IPS-18c (cell line): ENCODE measurements around the gene SPTBN1.
"Not testable (repeated sequence)": the region's sequence is repeated elsewhere in the genome, so short reads cannot be mapped to it uniquely, and the experiment has no call there.

Experiments used
- H3K4me3 ChIP-seq: 2 replicates; pipeline ENCODE4 v1.7.0; 2013; ENCODE audit warnings: low read depth, mild to moderate bottlenecking, low read length, moderate library complexity; ENCODE audit not compliant: insufficient read depth
- H3K9me3 ChIP-seq: one replicate; pipeline ENCODE4 v1.6.1; 2013; ENCODE audit warnings: mild to moderate bottlenecking, low read length, moderate library complexity; ENCODE audit not compliant: control insufficient read depth, insufficient read depth

Gene SPTBN1

GRCh38 chr2:54481686-54482085 is 25.6 kb downstream of the SPTBN1 start:
- H3K9me3 ChIP-seq = no peaks in the 10 kb centered on the region

DNA sequence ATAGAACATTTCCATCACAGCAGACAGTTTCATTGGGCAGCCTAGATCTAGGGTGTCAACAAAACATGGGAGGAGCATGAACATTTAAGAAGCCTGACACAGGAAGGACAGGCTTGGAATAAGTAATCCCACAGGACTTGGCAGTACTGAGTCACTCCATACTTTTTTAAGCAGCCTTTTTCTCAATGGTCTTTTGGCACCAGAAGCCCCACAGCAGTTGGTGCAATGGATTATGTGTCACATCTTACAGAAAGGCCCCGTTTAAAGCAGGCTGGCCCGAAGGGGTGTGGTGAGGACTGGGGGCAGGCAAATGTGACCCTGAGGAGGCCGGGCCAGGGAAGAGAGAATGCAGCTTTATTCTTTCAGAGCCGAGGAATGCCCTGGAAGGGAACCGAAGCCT is 26.6 kb downstream of the SPTBN1 start:
- Histone ChIP-seq H3K4me3 (no peak overlapping the region), H3K9me3 (no peaks in the 10 kb centered on the region)

More at GRCh38 chr2:54481686-54482085, 25.6 kb downstream of the SPTBN1 start:
- no peak overlapping the region for H3K4me3 ChIP-seq

DNA sequence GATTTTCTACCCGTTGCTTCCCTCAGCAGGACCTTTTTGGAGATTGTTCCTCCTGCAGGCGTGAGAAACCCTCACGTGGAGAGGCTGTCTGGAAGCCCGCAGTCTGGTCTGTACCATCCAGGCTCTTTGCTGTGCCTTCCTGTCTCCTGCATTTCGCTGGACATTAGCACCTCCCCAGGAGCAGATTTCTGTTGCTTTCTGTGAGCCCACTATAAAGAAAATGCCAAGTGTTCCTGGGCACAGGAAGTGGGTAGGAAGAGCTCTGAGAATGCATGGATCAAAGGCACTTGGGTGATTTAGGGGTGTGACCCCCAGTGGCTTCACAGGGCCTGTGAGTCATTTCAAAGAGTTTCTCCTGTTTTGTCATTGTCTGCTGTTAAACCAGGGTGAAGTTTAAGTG is 27.3 kb downstream of the SPTBN1 start:
- no peak overlapping the region for H3K4me3 ChIP-seq

DNA sequence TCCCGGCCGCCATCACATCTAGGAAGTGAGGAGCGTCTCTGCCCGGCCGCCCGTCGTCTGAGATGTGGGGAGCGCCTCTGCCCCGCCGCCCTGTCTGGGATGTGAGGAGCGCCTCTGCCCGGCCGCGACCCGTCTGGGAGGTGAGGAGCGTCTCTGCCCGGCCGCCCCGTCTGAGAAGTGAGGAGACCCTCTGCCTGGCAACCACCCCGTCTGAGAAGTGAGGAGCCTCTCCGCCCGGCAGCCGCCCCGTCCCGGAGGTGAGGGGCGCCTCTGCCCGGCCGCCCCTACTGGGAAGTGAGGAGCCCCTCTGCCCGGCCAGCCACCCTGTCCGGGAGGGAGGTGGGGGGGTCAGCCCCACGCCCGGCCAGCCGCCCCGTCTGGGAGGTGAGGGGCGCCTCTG is 29.6 kb downstream of the SPTBN1 start:
- H3K9me3 ChIP-seq, H3K4me3 ChIP-seq: not testable (repeated sequence)

More for the DNA sequence above, 27.3 kb downstream of the SPTBN1 start:
- no peaks in the 10 kb centered on the region for H3K9me3 ChIP-seq

DNA sequence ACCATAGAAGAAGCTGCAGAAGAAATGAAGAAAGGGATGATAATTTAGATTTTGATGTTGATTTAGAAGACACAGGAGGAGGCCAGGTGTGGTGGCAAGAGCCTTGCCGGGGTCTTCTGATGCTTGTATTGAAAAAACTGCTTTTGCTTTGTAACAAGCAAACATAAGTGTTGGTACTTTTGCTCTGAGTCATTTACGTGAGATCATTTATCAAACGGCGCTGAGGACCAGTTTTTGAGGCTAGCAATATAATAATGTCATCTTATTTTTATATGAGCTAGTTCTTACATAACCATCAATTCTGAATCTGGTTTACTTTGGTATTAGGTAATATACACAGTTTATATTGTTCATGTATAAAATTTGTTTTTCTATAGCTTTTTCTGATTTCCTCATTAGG is 30.6 kb downstream of the SPTBN1 start:
- Histone ChIP-seq H3K9me3 (no peaks in the 10 kb centered on the region), H3K4me3 (no peak overlapping the region)

GRCh38 chr2:54490863-54491262 is 34.7 kb downstream of the SPTBN1 start:
- Histone ChIP-seq H3K9me3 (no peaks in the 10 kb centered on the region), H3K4me3 (no peak overlapping the region)

DNA sequence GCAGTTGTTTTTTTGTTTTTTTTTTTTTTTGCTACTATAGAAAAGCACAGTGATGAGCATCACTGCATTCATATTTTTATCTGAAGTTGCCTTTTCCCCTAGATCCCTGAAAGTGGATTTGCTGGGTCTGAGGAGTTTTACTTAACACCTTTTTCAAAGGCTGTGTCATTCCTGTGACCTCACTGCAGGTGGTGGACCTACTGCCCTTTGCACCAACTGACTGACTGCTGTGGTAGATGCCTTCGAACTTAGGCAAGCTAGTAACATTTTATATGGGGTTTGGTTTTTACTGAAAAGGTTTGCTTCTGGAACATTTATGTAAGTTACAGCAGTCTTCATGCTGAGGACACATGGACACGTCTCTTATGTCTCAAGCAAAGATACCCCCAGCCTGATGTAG is 36.2 kb downstream of the SPTBN1 start:
- no peak overlapping the region for H3K4me3 ChIP-seq
- H3K9me3 ChIP-seq = no peaks in the 10 kb centered on the region

GRCh38 chr2:54494087-54494486 is 38.0 kb downstream of the SPTBN1 start:
- H3K9me3 ChIP-seq = no peaks in the 10 kb centered on the region
- no peak overlapping the region for H3K4me3 ChIP-seq

DNA sequence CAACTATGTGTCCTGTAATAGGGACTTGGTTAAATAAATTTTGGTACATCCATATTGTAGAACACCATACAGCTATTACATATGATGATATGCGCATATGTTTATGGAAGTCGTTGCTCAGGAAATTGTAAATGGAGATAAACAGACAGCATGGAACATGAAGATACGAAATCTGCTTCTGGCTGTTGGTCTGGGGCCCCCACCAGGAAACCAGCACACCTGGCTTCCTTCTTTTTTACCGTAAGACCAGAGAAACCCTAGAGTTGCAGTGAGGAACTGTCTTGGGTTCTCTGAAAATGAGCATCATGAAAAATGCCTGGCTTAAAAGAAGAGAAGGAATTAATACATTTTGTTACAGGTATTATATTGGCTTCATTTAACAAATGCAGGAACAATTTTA is 40.8 kb downstream of the SPTBN1 start:
- H3K4me3 ChIP-seq = no peak overlapping the region

DNA sequence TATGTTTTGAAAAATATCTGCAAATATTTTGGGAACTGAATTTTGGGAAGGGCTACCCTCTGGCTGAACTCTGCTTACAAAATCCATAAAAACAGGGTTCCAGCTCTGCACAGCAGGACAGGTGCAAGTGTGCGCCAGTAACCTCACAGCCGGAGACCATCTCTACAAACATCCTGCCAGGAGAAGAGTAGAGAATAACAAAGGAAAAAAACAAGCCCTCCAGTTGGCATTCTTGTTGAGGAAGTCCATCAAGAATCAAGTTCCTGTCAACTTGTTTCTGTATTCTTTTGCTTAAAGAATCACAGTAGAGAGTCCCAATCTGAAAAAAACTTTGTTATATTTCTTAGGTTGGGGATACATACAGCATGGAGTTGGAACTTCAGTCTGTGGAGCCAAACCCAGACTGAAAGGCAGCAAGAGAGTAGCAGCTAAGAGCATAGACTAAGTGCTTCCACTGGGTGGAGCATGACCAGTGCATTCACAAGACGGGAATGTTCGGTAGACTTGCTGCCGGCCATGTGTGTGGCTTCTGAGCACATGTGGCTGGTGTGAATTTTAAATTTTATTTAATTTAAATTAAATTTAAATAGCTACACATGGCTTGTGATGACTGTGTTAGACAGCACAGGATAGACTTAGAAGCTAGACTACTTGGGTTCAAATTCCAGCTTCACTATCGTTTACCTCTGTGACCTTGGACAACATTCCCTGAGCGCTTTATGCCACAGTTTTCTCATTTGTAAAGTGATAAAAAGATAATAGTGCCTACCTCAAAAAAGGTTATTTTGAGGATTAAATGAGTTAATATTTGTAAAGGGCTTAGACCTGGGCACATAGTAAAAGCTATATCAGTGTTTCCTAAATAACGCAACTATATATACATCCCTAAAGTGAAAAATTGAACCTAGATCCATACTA is 41.9 kb downstream of the SPTBN1 start:
- Histone ChIP-seq H3K9me3 (no peaks in the 10 kb centered on the region), H3K4me3 (no peak overlapping the region)

More for the DNA sequence above, 40.8 kb downstream of the SPTBN1 start:
- H3K9me3 ChIP-seq = no peaks in the 10 kb centered on the region

GRCh38 chr2:54499661-54500060 is 43.5 kb downstream of the SPTBN1 start:
- no peaks in the 10 kb centered on the region for H3K9me3 ChIP-seq
- no peak overlapping the region for H3K4me3 ChIP-seq

- Histone ChIP-seq H3K4me3 (no peak overlapping the region), H3K9me3 (no peaks in the 10 kb centered on the region)
Observed at GRCh38 chr2:54500404-54501205, 44.5 kb downstream of the SPTBN1 start.

- no peaks in the 10 kb centered on the region for H3K9me3 ChIP-seq
Observed at GRCh38 chr2:54502731-54503130, 46.6 kb downstream of the SPTBN1 start.

DNA sequence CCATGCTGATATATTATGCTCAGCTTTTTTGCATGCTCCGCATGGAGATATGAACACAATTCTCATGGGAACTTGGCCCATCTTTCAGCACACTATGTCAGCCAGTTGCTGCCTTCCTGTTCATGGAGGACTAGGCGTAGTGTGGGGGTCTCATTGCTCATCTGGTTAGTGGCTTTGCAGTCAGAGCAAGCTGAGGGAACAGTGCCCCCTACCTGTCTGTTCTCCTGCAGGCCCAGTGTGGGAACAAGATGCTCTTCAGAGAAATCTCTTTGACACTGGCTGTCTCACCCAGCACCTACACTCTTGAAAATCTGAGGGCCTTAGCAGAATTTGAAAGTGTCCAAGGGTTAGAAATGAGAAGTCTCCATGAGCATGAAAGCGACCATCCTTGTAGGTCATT is 47.1 kb downstream of the SPTBN1 start:
- Histone ChIP-seq H3K9me3 (no peaks in the 10 kb centered on the region), H3K4me3 (no peak overlapping the region)

More at GRCh38 chr2:54502731-54503130, 46.6 kb downstream of the SPTBN1 start:
- H3K4me3 ChIP-seq = no peak overlapping the region

GRCh38 chr2:54503828-54504227 is 47.7 kb downstream of the SPTBN1 start:
- H3K9me3 ChIP-seq = no peaks in the 10 kb centered on the region

DNA sequence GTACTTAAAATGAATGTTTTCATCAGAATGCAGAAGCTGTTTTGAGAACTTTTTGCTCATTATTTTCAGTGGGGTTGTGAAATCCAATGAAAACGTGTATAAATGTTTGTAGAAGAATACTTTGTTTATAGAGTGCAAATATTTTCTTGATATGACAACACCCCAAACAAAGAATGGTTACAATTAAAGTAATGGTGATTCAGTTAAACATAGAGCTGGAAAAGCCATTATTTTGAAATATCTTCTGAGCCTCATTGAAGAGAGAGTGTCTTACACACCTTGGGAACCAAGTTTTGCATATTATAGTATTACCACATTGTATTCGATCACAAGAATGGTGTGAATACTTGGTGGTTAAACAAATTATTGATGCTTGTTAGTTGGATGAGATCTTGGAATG is 48.7 kb downstream of the SPTBN1 start:
- no peak overlapping the region for H3K4me3 ChIP-seq
- no peaks in the 10 kb centered on the region for H3K9me3 ChIP-seq

More at GRCh38 chr2:54503828-54504227, 47.7 kb downstream of the SPTBN1 start:
- no peak overlapping the region for H3K4me3 ChIP-seq

GRCh38 chr2:54508541-54508940 is 52.4 kb downstream of the SPTBN1 start:
- Histone ChIP-seq H3K9me3 (no peaks in the 10 kb centered on the region), H3K4me3 (no peak overlapping the region)

- H3K4me3 ChIP-seq, H3K9me3 ChIP-seq: not testable (repeated sequence)
Observed at GRCh38 chr2:54509043-54509442, 52.9 kb downstream of the SPTBN1 start.
